HEK293 (cell line): ENCODE measurements around the gene PC.

Experiments used
- CTCF ChIP-seq: fragments of 450-650 bp; formaldehyde crosslinking; IDR thresholded peaks from 2 replicates; pipeline ENCODE4 v1.5.1; 2016; ENCODE audit warnings: missing biosample characterization, missing genetic modification characterization
- PRDM2 ChIP-seq: fragments of 450-650 bp; formaldehyde crosslinking; IDR thresholded peaks from 2 replicates; pipeline ENCODE4 v1.5.1; 2016; ENCODE audit warnings: missing biosample characterization, missing genetic modification characterization, borderline replicate concordance
- REST ChIP-seq: fragments of 450-650 bp; formaldehyde crosslinking; IDR thresholded peaks from 2 replicates; pipeline ENCODE4 v1.5.1; 2016; ENCODE audit warnings: missing biosample characterization, missing genetic modification characterization
- ZBTB7A ChIP-seq: fragments of 450-650 bp; formaldehyde crosslinking; IDR thresholded peaks from 2 replicates; pipeline ENCODE4 v1.5.1; 2016; ENCODE audit warnings: low read depth, missing biosample characterization, missing genetic modification characterization
- TF ChIP-seq, protein P1 (sequence below): sonication (generic); formaldehyde crosslinking; IDR thresholded peaks from 2 replicates; pipeline ENCODE4 v1.8.1; 2022; ENCODE audit warnings: mild to moderate bottlenecking, moderate library complexity, missing genetic modification reagents

GRCh38 chr11:66962247-66962646, 4.1 kb upstream of the PC start:
- no peak for TF ChIP-seq CTCF (tag by site-specific recombination)
- no peak for TF ChIP-seq ZBTB7A (tag by site-specific recombination)
- no peak for TF ChIP-seq REST
- TF ChIP-seq, protein P1, sequence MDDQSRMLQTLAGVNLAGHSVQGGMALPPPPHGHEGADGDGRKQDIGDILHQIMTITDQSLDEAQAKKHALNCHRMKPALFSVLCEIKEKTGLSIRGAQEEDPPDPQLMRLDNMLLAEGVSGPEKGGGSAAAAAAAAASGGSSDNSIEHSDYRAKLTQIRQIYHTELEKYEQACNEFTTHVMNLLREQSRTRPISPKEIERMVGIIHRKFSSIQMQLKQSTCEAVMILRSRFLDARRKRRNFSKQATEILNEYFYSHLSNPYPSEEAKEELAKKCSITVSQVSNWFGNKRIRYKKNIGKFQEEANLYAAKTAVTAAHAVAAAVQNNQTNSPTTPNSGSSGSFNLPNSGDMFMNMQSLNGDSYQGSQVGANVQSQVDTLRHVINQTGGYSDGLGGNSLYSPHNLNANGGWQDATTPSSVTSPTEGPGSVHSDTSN (CRISPR knock-in tag): no peak
- no peak for TF ChIP-seq PRDM2 (tag by site-specific recombination)
